ENCODE results near the gene HSH2D.
A peak's percentile ranks its signal among the peaks of the same experiment; 100 is the strongest.

HSH2D gene

DNA sequence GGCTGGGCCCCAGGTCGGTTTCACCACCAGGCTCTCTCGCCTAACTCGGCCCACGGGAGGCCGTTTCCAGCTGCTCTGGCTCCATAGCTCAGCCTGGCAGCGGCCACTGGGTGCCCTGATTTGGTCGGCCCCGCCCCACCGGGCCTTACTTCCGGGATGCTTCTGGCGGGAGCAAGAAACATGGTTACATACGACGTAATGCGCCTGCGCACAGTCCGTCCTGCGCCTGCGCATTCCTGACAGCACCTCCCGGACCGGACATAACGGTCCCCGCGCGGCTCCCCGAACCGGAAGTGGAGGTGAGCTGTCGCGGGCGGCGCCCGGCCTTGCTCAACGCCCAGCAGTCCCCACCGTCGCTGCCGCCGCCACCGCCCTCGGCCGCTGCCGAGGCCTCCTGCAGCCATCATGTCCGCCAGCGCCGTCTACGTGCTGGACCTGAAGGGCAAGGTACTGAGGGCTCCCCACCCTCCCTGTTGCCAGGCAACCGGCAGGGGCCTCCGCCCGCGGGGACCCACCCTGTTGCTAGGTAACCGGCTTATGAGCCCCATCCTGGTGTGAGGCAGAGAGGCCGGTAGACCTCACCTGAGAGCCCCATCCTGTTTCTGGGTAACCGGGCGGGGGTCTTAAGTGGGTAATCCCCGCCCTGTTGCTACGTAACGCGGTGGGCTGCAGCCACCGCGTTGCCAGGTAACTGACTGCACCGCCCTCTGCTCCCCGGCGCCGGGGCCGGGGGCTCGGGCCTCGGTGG is 54.3 kb downstream of the HSH2D start, which contains the start of gene AP1M1:
Gene AP1M1 (plus strand): TSS at position 290 of the 748 bp plus-strand sequence. CDS start 116 bp downstream, at position 406.
- DNase-seq (ENCODE audit: low read depth), result peak; percentile 93

DNA sequence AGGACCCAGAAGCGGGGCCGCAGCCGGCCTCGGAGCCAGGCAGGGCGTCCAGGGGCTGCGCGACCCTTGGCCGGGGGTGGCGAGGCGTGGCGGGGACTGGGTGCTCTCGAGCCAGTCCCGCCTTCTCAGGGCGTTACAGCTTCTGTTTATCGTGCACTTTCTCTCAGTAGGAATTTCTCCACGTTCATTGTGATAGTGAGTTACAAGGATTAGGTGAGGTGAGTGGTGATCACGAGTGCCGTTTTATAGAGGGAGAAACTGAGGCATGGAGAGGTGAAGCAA is 54.8 kb downstream of the HSH2D start:
- DNase-seq (ENCODE audit: low read depth), result no peak

- no peak for DNase-seq (ENCODE audit: low read depth)
Measured at GRCh38 chr19:16199275-16199932, 55.9 kb downstream of the HSH2D start.

- peak; percentile 73 for DNase-seq (ENCODE audit: low read depth)
Measured at GRCh38 chr19:16200038-16201010, 56.8 kb downstream of the HSH2D start.

DNA sequence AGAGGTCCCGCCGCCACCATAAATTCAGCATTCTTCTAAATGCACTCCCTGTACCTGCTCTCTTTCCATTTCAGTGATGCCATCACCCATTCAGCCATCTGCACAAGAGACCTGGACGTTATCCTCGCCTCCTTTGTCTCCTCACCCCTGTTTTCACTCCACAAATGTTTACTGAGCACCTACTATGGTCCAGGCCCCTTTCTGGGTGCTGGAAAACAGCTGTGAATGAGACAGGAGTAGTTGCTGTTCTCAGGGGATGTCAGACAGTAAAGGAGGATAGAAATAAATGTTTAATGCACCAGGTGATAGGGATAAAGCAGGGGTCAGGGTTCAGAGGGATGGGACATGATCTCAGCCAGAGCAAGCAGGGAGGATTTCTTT is 57.5 kb downstream of the HSH2D start:
- no peak for DNase-seq (ENCODE audit: low read depth)

- peak; percentile 42 for DNase-seq (ENCODE audit: low read depth)
Measured at GRCh38 chr19:16202320-16203255, 59.1 kb downstream of the HSH2D start.

GRCh38 chr19:16203256-16204004 is 59.9 kb downstream of the HSH2D start:
- DNase-seq (ENCODE audit: low read depth), result no peak

DNA sequence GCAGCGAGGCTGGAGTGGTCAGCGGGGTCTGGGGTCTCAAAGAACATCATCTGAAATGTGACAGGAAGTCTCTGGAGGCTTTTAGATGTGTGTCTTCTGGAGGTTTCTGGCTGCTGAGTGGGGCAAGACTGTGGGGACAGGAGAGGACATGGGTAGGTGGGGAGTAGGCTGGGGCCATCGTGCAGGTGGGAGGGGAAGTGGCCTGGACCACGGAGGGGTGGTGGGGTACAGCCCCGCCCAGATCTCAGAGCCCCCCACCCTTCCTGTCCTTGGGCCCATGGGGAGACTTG is 60.5 kb downstream of the HSH2D start:
- no peak for DNase-seq (ENCODE audit: low read depth)

DNA sequence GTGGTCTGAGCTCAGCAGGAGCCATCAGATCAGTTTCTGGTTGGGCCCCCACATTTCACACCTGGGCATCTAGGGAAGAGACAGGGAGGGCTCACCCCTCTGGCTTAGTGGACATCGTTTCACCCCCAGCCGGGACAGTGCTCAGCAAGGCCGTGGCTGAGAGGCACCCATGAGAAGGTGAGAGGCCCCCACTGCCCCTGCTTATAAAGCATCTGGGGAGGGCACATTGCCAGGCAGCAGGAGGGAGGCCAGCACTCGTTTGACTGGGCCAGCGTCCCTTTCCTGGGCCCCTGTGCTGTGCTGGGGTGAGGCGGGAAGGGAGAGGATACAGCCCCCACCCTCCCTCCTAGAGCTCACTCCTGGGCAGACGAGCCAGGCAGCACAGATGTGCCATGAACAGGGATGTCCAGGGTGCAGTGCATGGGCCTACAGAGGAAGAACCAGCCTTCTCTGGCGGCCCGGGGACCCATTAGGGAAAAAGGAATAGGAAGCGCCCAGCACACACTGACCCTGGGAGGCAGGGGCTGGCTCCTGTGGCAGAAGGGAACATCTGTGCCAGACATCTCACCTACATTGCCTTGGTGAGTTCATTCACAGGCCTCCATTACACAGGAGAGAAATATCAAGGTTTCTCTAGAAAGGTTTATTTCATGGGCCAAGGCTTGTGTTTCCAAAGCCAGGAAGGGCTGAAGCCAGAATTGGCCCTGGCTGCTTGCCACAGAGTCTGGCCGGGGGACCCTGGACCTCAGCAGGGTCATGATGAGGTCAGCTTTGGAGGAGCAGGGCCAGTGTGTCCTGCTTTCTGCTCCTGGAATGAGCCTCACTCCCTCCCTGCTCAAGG is 61.9 kb downstream of the HSH2D start:
- no peak for DNase-seq (ENCODE audit: low read depth)

DNA sequence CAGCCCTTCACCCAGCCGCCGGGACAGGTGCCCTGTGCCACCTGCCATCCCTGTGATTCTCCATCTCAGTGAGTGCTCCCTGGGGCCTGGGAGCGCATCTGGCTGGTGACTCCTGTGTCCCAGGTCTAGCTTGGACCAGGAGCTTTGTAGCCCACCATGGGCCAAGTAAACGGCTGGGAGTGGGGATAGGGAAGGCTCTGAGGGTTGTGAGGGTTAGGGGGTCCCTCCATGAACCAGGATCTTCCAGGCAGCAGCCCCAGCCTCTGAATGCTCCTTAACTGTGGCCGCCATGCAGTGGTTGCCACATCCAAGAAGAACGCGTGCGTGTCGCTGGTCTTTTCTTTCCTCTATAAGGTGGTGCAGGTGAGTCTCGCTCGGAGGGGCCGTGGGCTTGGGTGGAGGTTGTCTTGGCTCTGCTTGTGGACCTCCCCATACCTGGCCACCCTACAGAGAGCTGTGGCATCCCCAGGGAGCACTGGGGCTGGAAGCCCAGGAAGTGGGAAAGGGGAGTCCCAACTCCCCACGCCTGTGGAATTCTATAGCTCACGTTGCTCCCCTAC is 62.6 kb downstream of the HSH2D start:
- DNase-seq (ENCODE audit: low read depth), result no peak

GRCh38 chr19:16206637-16207036 is 63.2 kb downstream of the HSH2D start:
- DNase-seq (ENCODE audit: low read depth), result no peak

- DNase-seq (ENCODE audit: low read depth), result no peak
Measured at GRCh38 chr19:16207063-16207462, 63.6 kb downstream of the HSH2D start.

GRCh38 chr19:16207490-16208025 is 64.1 kb downstream of the HSH2D start:
- no peak for DNase-seq (ENCODE audit: low read depth)

All from iris pigment epithelial cell (primary cell).